ENCODE data around the gene SECTM1.
A peak's percentile ranks its signal among the peaks of the same experiment; 100 is the strongest.
"Not testable (repeated sequence)": the region's sequence is repeated elsewhere in the genome, so short reads cannot be mapped to it uniquely, and the experiment has no call there.

Gene SECTM1

DNA sequence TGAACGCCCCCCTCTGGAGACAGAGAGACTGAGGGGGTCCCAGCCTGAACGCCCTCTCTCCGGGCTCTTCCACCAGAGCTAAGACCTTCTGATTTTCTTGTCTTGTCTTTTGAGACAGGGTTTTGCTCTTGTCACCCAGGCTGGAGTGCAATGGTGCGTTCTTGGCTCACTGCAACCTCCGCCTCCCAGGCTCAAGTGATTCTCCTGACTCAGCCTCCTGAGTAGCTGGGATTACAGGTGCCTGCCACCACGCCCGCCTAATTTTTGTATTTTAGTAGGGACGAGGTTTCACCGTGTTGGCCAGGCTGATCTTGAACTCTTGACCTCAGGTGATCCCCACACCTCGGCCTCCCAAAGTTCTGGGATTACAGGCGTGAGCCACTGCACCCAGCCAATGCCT lies 14.4 kb upstream of the SECTM1 start:
- H3K4me1 ChIP-seq; H3K4me3 ChIP-seq; H3K36me3 ChIP-seq (replicated peaks); H3K9me3 ChIP-seq; H3K27me3 ChIP-seq (ENCODE audit: low read depth); DNase-seq (ENCODE audit: low spot score in 2 of 2); in situ Hi-C loops (cut with MboI; ENCODE audit: low sequenced_read_pairs): not testable (repeated sequence)

DNA sequence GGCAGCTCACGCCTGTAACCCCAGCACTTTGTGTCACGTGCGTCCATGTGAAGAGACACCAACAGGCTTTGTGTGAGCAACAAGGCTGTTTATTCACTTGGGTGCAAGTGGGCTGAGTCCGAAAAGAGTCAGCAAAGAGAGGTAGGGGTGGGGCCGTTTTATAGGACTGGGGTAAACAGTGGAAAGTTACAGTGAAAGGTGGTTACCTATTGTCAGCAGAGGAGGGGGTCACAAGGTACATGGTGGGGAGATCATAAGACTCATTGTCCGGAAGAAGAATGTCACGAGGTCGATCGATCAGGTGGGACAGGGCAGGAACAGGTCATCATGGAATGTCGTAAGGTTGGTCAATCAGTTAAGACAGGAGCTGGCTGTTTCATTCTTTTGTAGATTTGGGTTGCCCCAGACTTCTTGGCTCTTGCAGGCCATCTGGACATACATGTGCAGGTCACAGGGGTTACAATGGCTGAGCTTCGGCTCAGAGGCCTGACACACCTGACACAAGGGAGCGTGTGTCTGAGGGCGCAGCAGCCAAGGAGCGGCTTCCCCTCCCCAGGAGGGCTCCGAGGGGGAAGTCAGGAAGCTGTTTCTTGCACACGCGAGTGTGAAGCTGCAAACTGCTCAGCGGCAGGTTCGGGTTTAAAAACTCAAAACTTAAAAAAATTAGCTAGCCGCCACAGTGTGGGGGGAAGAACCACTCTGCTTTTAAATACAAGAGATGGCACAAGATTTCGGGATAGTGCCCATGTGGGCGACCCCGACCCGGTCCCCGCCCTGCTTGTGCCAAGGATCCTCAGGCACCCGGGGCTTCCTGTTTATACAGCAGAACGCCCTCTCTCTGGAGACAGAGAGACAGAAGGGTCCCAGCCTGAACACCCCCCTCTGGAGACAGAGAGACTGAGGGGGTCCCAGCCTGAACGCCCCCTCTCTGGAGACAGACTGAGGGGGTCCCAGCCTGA lies 13.1 kb upstream of the SECTM1 start:
- in situ Hi-C loops (cut with MboI; ENCODE audit: low sequenced_read_pairs) = no loop called here
- H3K36me3 ChIP-seq (replicated peaks) = no peaks in the 10 kb centered on the region
- H3K4me3 ChIP-seq = no peak overlapping the region
- H3K4me1 ChIP-seq = peaks cover 5% of the 10 kb centered on the region; the same call in 1 of the 2 replicates
- H3K9me3 ChIP-seq = no peaks in the 10 kb centered on the region
- no peak for DNase-seq (ENCODE audit: low spot score in 2 of 2)
- H3K27me3 ChIP-seq (ENCODE audit: low read depth) = no peaks in the 10 kb centered on the region

DNA sequence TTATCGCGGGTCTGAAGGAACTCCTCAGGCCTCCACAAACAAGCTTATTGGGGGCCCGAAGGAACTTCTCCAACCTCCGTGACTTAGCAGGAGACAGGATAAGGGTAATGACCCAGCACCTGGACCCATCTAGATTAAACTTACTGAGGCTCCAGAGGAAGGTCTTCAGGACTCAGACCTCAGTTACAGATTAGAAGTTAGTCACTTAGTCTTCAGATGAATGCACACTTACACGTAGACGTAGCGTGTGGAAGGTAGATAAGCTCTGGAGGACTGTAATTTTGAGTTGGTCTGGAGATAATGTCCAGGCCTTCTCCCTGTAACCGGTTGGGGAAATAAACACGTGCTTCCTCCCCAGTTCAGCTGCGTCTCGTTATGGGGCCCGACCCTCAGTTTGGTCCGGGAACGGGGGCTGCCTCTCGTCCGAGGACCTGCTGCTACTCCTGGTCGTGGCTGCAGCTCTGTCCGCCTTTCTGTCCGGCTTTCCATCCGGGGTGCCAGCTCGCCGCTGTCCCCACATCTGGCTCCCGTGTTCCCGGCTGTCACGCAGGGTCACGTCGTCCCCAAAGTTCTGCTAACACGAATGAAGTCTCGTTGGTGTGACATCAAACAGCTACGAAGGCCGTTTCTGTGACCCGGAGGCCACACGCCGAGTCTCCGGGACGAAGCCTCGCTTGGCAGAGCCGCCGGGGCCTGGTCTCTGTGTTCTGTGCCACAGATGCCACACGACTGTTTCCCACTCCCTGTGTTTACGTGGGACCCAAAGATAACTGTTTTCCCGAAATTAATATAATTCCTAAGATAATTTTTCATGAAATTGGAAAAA lies 11.8 kb upstream of the SECTM1 start:
- Histone ChIP-seq H3K36me3 (replicated peaks) (no peaks in the 10 kb centered on the region), H3K4me1 (peaks cover 5% of the 10 kb centered on the region; the same call in 1 of the 2 replicates), H3K27me3 (ENCODE audit: low read depth) (no peaks in the 10 kb centered on the region), H3K4me3 (no peak overlapping the region), H3K9me3 (no peaks in the 10 kb centered on the region)
- DNase-seq (ENCODE audit: low spot score in 2 of 2) = no peak
- in situ Hi-C loops (cut with MboI; ENCODE audit: low sequenced_read_pairs) = no loop called here

DNA sequence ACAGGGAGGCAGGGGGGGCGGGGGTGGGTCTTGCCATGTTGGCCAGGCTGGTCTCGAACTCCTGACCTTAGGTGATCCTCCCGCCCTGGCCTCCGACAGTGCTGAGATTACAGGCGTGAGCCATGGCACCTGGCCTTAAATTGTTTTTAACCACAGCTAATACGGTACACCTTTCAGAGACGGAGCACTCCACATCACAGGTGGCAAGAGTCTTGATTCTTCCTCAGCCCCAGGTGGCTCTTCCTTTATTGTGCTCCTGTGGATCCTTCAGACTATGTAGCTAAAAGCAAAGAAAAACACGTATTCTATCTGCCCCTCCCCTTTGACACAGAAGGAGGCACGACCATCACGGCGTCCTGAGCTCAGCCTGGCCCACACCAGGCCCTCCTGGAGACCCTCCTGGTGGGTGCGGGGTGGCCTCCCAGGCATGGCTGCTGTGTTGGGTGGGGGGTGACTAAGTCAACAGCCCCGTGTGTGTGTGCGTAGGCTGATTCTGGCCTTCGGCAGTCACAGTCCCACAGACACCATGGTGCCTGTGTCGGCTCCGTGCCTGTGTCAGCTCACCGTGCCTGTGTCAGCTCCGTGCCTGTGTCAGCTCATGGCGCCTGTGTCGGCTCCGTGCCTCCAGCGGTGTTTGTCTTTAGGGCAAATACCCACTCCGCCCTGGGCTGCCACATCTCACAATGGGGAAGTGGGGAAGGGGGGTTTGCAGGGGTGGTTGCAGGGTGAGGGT lies 10.8 kb upstream of the SECTM1 start:
- in situ Hi-C loops (cut with MboI; ENCODE audit: low sequenced_read_pairs) = no loop called here
- Histone ChIP-seq H3K4me1 (peaks cover 7% of the 10 kb centered on the region), H3K9me3 (no peaks in the 10 kb centered on the region), H3K4me3 (no peak overlapping the region), H3K27me3 (ENCODE audit: low read depth) (no peaks in the 10 kb centered on the region), H3K36me3 (replicated peaks) (no peaks in the 10 kb centered on the region)
- DNase-seq (ENCODE audit: low spot score in 2 of 2) = no peak

DNA sequence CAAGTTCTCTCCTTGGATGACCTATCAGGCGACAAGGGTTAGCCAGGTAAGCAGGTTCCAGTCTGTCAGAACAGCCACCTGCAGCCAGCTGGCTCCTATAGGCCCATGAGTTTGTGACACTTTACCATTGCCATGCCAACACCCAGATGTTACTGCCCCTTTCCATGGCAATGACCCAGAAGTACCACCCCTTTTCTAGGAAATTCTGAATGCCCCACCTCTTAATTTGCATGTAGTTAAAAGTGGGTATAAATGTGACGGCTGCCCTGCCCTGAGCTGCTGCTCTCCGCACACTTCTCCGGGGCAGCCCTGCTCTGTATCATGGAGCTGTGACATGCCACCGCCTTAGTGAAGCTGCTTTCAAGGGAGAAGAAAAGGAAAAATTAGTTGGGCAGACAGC lies 10.0 kb upstream of the SECTM1 start:
- Histone ChIP-seq H3K27me3 (ENCODE audit: low read depth) (no peaks in the 10 kb centered on the region), H3K36me3 (replicated peaks) (no peaks in the 10 kb centered on the region), H3K9me3 (no peaks in the 10 kb centered on the region), H3K4me1 (peaks cover 13% of the 10 kb centered on the region), H3K4me3 (no peak overlapping the region)
- in situ Hi-C loops (cut with MboI; ENCODE audit: low sequenced_read_pairs) = no loop called here
- no peak for DNase-seq (ENCODE audit: low spot score in 2 of 2)

DNA sequence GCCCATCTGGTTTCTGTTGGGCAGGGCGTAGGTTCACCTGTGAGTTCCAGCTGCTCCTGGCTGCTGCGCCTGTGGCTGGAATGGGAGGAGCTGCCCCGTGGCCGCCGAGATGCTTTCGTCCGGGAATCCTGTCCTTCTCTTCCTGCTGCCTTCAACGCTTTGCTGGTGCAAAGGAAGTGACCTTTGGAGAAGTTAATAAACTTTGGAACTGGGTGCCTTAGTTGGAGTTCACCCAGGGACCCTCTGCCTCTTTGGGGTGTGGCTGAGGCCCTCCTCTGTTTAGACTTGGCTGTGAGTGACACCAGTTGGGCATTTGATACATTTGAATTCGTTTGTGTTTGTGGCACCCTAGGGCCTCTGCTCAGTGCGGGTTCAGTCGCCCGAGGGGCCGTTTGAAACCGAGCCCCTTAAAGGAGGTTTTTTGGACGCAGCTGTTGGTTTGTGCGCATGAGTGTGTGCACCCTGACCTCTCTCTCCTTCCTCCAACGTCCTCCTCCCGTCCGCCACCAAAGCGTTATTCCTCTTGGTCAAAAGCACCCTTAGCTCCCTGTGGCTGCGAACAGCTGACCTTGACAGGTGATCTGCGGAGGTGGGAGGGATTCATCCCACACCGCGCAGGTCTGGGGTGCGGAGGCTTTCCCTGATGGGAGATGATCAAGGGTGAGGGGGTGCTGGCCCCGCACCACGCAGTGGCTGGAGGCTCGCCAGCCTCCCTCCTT lies 9.0 kb upstream of the SECTM1 start:
- no peaks in the 10 kb centered on the region for H3K27me3 ChIP-seq (ENCODE audit: low read depth)
- H3K4me3 ChIP-seq = no peak overlapping the region
- H3K36me3 ChIP-seq (replicated peaks) = no peaks in the 10 kb centered on the region
- in situ Hi-C loops (cut with MboI; ENCODE audit: low sequenced_read_pairs) = no loop called here
- peaks cover 13% of the 10 kb centered on the region for H3K4me1 ChIP-seq
- no peaks in the 10 kb centered on the region for H3K9me3 ChIP-seq
- no peak for DNase-seq (ENCODE audit: low spot score in 2 of 2)

DNA sequence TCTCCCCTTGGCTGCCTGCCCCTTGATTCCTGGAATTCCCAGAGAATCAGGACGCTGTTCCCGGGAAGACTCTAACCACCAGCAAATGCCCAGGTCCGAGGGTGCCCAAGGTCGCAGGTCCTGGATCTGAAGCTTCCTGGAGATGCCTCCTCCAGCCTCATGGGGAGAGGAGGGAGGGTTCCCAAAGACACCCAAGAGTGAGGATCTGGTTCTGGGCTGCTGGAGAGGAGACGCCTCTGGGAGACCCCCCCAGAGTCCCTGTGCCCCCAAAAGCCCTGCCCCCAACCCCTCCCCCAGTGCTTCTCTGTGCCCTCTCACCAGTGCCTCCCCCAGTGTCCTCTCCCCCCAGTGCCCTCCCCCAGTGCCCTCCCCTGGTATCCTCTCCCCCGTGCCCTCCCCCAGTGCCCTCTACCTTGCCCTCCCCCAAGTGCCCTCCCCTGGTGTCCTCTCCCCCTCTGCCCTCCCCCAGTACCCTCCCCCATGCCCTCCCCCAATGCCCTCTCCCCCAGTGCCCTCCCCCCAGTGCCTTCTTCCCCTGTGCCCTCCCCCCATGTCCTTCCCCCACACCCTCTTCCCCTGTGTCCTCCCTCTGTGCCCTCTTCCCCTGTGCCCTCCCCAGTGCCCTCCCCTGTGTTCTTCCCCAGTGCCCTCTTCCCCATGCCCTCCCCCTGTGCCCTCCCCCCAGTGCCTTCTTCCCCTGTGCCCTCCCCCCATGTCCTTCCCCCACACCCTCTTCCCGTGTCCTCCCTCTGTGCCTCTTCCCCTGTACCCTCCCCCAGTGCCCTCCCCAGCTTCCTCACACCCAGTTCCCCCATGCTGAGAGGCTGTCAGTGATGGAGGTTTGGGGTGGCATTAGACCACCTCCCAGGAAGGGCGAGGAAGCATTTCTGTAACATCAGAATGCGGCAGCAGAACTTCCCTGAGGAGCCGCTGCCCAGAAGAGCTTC lies 6.3 kb upstream of the SECTM1 start:
- no peaks in the 10 kb centered on the region for H3K9me3 ChIP-seq
- no peak for DNase-seq (ENCODE audit: low spot score in 2 of 2)
- H3K4me1 ChIP-seq = peaks cover 22% of the 10 kb centered on the region
- H3K4me3 ChIP-seq = no peak overlapping the region
- H3K27me3 ChIP-seq (ENCODE audit: low read depth) = no peaks in the 10 kb centered on the region
- in situ Hi-C loops (cut with MboI; ENCODE audit: low sequenced_read_pairs) = no loop called here
- no peaks in the 10 kb centered on the region for H3K36me3 ChIP-seq (replicated peaks)

DNA sequence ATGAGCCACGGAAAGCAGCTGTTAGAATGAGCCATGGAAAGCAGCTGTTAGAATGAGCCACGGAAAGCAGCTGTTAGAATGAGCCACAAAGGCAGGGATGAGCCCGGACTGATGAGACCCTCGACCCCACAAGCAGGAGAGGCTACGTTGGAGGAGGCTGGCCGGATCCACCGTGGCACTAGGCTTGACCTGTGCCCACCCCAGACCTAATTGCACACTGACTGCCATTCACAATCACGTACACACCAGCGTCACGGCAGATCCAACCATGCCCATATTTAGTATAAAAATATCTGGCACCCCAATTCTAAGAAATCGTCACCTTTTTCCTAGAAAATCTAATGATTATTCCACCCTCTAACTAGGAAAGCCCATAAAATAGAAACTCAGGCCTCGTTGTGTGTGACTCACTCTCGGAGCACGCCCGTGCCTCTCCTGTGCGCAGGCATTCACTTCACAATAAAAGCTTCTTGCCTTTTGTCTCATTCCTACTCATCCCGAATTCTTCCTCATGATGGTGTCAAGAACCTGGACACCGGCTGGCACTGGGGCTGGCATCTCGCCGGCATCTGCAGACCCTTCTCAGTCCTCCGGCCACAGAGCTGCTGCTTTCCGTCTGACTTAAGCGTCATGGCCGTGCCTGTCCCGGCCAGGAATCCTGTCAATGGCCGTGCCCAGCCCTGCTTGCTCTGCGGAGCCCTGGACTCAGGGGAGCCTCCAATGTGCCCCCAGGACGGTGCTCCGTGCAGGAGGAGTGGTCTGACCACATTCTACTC lies 5.5 kb upstream of the SECTM1 start:
- peak; percentile 47 to 56 for DNase-seq (ENCODE audit: low spot score in 2 of 2)
- Histone ChIP-seq H3K27me3 (ENCODE audit: low read depth) (no peaks in the 10 kb centered on the region), H3K36me3 (replicated peaks) (no peaks in the 10 kb centered on the region), H3K9me3 (no peaks in the 10 kb centered on the region), H3K4me1 (peaks cover 20% of the 10 kb centered on the region), H3K4me3 (no peak overlapping the region)
- in situ Hi-C loops (cut with MboI; ENCODE audit: low sequenced_read_pairs) = no loop called here

DNA sequence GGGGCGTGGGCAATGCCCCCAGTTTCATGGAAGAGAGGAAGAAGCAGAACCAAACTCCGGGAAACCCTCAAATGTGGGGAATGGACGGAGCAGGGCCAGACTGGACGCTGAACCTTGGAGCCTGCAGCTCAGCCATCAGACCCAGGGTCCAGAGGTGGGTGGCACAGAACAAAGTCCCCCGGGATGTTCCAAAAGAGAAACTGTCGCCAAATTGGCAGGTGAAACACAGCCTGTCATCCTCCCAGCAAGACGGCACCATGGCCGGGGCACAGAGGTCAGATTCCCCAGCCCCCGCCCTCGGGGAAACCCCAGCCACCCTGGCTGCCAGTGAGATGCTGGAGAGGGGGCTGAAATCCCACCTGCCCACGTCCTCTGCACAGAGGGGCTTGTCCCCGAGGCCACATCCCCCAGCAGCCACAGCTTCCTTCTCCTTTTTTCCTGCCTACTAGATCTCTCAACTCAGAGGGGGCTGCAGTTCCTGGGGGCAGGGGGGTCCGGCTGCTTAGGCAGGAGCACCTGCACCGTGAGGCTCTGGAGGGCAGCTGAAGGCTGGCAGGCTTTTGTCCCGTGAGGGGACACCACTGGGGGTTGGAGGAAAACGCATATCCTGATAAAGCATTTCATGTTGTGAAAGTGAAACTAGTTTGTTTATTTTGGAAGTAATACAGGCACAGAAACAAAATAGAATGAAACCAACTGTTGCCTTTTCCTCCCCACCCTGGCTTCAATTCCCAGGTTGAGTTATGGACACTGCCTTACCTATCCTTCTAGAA lies 1.2 kb upstream of the SECTM1 start:
- no peaks in the 10 kb centered on the region for H3K9me3 ChIP-seq
- H3K36me3 ChIP-seq (replicated peaks) = no peaks in the 10 kb centered on the region
- H3K27me3 ChIP-seq (ENCODE audit: low read depth) = no peaks in the 10 kb centered on the region
- H3K4me1 ChIP-seq = peaks cover 23% of the 10 kb centered on the region
- H3K4me3 ChIP-seq = no peak overlapping the region
- in situ Hi-C loops (cut with MboI; ENCODE audit: low sequenced_read_pairs) = no loop called here
- DNase-seq (ENCODE audit: low spot score in 2 of 2) = no peak

DNA sequence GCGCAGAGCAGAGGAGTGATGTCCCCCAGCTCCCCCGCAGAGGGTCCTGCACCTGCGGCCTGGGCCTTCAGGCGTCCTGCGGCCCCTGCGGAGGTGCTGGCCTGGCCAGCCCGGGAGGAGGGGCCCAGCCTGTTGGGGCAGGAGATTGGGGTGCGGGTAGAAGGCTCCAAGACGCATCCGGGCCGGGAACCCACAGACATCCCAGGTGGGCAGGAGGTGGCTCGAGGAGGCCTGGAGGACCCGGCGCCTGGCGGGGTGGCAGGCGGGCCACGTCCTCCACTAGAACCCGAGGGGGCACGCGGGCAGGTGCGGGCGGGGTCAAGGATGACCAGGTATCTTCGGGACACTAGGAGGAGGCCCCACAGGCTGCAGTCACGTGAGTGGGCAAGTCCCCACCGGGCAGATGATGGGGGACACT lies 647 bp upstream of the SECTM1 start:
- Histone ChIP-seq H3K4me3 (no peak overlapping the region), H3K27me3 (ENCODE audit: low read depth) (no peaks in the 10 kb centered on the region), H3K36me3 (replicated peaks) (no peaks in the 10 kb centered on the region), H3K4me1 (peaks cover 20% of the 10 kb centered on the region), H3K9me3 (no peaks in the 10 kb centered on the region)
- in situ Hi-C loops (cut with MboI; ENCODE audit: low sequenced_read_pairs) = no loop called here
- DNase-seq (ENCODE audit: low spot score in 2 of 2) = no peak

DNA sequence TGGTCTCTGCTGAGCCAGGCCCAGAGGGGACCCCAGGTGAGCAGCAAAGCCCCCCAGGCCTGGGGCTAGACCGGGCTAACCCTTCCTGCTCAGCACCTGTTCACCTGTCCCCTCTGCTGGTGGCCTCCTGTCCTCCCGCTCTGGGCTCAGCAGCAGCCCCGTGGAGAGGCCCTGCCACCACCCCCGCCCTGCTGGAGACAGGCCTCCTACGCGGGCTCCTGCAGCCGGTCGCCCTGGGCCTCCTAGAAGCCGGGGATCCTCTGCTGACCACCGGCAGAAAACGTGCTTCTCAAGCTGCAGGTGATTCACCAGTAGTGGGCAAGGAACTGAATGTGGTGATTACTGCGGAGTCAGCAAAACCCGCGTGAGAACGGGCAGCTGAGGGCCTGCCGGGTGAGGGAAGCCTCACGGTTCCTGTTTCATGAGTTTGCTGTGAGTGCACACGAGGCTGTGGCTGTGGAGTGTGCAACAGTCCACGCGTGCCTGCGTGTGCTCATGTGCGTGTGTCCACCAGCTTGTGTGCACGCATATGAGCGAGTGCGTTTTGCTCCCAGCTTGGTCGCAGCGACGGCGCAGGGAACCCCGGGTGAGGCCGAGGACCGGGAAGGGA lies 792 bp downstream of the SECTM1 start:
- DNase-seq (ENCODE audit: low spot score in 2 of 2) = no peak
- Histone ChIP-seq H3K4me3 (no peak overlapping the region), H3K27me3 (ENCODE audit: low read depth) (no peaks in the 10 kb centered on the region)

More for the DNA sequence above, 792 bp downstream of the SECTM1 start:
- Histone ChIP-seq H3K4me1 (peaks cover 15% of the 10 kb centered on the region), H3K36me3 (replicated peaks) (no peaks in the 10 kb centered on the region), H3K9me3 (no peaks in the 10 kb centered on the region)
- in situ Hi-C loops (cut with MboI; ENCODE audit: low sequenced_read_pairs) = no loop called here

Data from HAP-1 (cell line).